MCF 10A (cell line): ENCODE results near the gene MAP1LC3B. TPM values are rescaled to one million over a fixed set of nuclear protein-coding genes. Genes with fewer than 3 reads are reported as not detected.

Source experiments
- BruUV-seq: library from RNA; stranded (reverse); fragments of 400-500 nt; replicated peaks from 2 replicates; lab custom pipeline; 2021; lab: Mats Ljungman, UMichigan
- CTCF ChIA-PET: fragments of 300-600 bp; sonication (Branson Sonifier 250); formaldehyde crosslinking; extraction: SDS; loops from one replicate; lab custom pipeline; 2021; ENCODE audit warnings: antibody characterized with exemption, inconsistent platforms; lab: Yijun Ruan, JAX
- POLR2A ChIA-PET: fragments of 300-600, 350-650 bp; sonication (Branson Sonifier 250); formaldehyde crosslinking; extraction: SDS; loops from one replicate; lab custom pipeline; 2020; ENCODE audit warnings: antibody characterized with exemption, inconsistent platforms; lab: Yijun Ruan, JAX
- DNase-seq: peaks from one replicate; pipeline ENCODE4 v3.0.0-alpha.2; 2018; ENCODE audit not compliant: unreplicated experiment
- H3K27ac Mint-ChIP-seq: one replicate; pipeline ENCODE4 v1.8.0; 2022; ENCODE audit warnings: mild to moderate bottlenecking, low read depth, mixed read lengths; ENCODE audit not compliant: unreplicated experiment
- H3K27me3 Mint-ChIP-seq: one replicate; pipeline ENCODE4 v1.8.0; 2022; ENCODE audit warnings: mixed read lengths; ENCODE audit not compliant: insufficient read depth, unreplicated experiment
- H3K36me3 Mint-ChIP-seq: one replicate; pipeline ENCODE4 v1.8.0; 2022; ENCODE audit warnings: mild to moderate bottlenecking, moderate library complexity, mixed read lengths; ENCODE audit not compliant: insufficient read depth, unreplicated experiment
- H3K4me1 Mint-ChIP-seq: one replicate; pipeline ENCODE4 v1.8.0; 2022; ENCODE audit warnings: mixed read lengths; ENCODE audit not compliant: insufficient read depth, unreplicated experiment
- H3K4me3 Mint-ChIP-seq: one replicate; pipeline ENCODE4 v1.8.0; 2022; ENCODE audit warnings: mild to moderate bottlenecking, moderate library complexity, mixed read lengths; ENCODE audit not compliant: unreplicated experiment
- H3K9me3 Mint-ChIP-seq: one replicate; pipeline ENCODE4 v1.8.0; 2022; ENCODE audit warnings: mixed read lengths; ENCODE audit not compliant: unreplicated experiment
- CTCF ChIP-seq: fragments of 200-600 bp; IDR thresholded peaks from one replicate; pipeline ENCODE4 v1.8.0; 2022; ENCODE audit warnings: antibody characterized with exemption, mild to moderate bottlenecking; ENCODE audit not compliant: unreplicated experiment
- intact Hi-C: fragments of 100-400 bp; cut with micrococcal nuclease; formaldehyde crosslinking; loops from 2 replicates; pipeline ENCODE4 v1.14.1; 2022
- total RNA-seq: library from RNA; stranded (reverse); gene quantifications from 2 replicates; pipeline ENCODE4 v1.2.3, GENCODE V29; 2022

The MAP1LC3B gene
- total RNA-seq, 1 experiment from 2014 or later, result 271 TPM

DNA sequence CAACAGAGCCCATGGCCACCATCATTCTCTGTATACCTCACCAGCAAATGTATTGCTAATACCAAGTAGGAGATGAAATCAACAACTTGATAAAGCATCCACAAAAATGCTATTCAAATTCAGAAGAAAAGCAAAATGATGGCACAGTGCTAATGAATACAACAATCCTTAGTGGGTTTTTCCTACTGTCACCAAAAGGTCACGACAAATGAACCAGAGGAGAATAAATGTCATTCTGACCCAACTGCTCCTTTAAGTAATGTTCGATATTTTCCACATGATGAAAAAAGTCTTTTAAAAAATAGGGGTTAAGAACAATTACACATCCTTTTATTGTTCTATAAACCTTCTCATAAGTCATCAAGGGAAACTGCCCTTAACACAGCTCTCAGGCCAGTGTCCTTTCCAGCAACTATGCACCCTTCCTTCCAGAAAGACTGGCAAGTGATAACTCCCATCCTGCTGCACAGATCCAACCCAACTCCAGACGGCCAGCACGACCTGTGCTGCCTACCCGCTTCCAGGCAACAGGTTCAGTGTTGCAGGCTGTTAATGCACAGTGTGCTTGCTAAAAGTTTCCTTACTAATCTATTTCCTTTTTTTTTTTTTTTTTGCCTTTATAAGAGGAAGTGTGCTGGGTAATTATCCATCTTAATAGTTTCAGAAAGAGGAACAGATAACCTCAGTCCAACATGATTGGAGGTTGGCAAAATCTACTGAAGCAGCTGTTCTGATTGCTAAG is 23.9 kb upstream of the MAP1LC3B start:
- no peak for DNase-seq
- H3K27ac Mint-ChIP-seq, result no peak overlapping the region
- peaks cover 9% of the 10 kb centered on the region for H3K4me1 Mint-ChIP-seq
- H3K36me3 Mint-ChIP-seq, result peaks cover 34% of the 10 kb centered on the region
- H3K27me3 Mint-ChIP-seq, result no peaks in the 10 kb centered on the region
- H3K4me3 Mint-ChIP-seq, result no peak overlapping the region
- intact Hi-C loops, result no loop called here
- no TSS peak for BruUV-seq
- no peaks in the 10 kb centered on the region for H3K9me3 Mint-ChIP-seq
- CTCF ChIA-PET, result no interaction called here
- POLR2A ChIA-PET, result interaction anchor here (1.1 kb wide), 1 partner anchor 15 kb away, joined by 3 read pairs; no protein-coding TSS in a partner anchor
- no peak for TF ChIP-seq CTCF

DNA sequence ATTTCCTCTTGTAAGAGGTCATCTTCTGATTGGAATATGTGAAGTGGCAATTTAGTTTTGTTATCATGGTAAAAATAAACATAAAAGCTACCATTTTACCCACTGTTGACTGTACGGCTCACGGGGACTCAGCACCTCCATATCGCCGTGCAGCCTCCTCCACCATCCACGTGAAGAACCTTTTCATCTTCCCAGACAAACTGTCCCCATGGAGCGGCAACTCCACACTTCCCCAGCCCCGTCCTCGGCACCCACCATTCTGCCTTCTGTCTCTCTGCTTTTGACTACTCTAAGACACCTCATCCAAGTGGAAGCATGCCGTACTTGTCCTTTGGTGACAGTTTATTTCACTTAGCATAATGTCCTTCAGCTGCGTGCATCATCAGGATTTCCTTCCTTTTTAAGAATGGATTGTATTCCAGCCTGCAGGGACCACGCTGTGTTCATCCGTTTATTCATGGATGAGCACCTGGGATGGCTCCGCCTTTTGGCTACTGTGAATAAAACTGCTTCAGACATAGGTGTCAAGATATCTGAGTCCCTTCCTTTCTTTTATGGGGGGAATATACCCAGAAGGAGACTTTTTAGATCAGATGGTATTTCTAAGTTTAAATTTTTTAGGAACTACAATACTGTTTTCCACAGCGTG is 22.9 kb upstream of the MAP1LC3B start:
- ChIA-PET CTCF (no interaction called here), POLR2A (interaction anchor here (0.7 kb wide), 1 partner anchor 13 kb away, joined by 3 read pairs; no protein-coding TSS in a partner anchor)
- intact Hi-C loops, result no loop called here
- Mint-ChIP-seq H3K27ac (no peak overlapping the region), H3K9me3 (no peaks in the 10 kb centered on the region), H3K4me1 (peaks cover 9% of the 10 kb centered on the region), H3K4me3 (no peak overlapping the region), H3K36me3 (peaks cover 28% of the 10 kb centered on the region), H3K27me3 (no peaks in the 10 kb centered on the region)
- no peak for DNase-seq
- TF ChIP-seq CTCF, result no peak
- BruUV-seq, result no TSS peak

DNA sequence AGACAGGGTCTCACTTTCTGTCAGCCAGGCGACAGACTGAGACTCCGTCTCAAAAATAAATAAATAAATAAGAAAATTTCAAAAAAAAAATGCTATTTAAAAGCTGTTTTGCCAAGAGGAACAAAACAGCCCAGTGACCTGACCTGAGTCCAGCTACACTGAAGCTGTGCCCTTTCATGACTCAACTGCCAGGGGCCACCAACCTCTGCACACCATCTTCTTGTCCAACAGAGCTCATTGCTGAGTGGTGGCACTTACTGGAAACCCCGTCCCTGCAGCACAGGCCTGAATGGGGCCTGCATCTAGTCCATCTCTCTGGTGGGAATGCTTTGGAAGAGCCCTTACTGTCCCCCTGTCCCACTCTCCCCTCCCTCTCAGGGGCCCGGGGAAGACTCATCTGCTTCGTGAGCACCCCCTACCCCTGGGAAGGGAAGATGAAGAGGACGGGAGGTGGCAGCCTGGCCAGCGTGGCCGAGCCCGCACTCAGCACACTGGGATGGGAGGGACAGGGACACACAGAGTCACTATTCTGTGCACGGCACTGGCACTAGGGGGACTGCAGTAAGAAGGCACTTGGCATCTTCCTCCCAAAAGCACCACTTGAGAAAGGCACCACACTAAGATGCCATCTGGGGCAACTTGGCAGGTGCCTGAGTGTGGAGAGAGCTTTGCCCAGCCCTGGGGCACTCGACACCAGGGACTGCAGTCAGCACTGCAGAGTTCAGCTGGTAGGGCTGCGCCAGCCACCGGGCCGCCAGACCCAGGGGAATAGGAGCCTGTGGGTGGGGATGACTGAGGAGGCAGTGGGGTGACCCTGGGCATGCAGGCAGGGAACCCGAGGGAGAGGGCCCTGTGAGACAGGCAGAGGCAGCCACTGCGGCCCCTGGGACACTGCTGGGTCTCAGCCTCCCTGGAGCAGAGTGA is 22.1 kb upstream of the MAP1LC3B start:
- no peak overlapping the region for H3K27ac Mint-ChIP-seq
- no peaks in the 10 kb centered on the region for H3K27me3 Mint-ChIP-seq
- intact Hi-C loops, result no loop called here
- H3K36me3 Mint-ChIP-seq, result peaks cover 28% of the 10 kb centered on the region
- no TSS peak for BruUV-seq
- H3K4me1 Mint-ChIP-seq, result peaks cover 9% of the 10 kb centered on the region
- H3K9me3 Mint-ChIP-seq, result no peaks in the 10 kb centered on the region
- ChIA-PET POLR2A (interaction anchor here (0.7 kb wide), 1 partner anchor 14 kb away, joined by 3 read pairs; no protein-coding TSS in a partner anchor), CTCF (interaction anchor here (0.5 kb wide), 1 partner anchor 943 kb away, joined by 4 read pairs; no protein-coding TSS in a partner anchor)
- H3K4me3 Mint-ChIP-seq, result no peak overlapping the region
- no peak for TF ChIP-seq CTCF
- no peak for DNase-seq
